ENCODE results near the gene SETBP1. TPM values are rescaled to one million over a fixed set of nuclear protein-coding genes. Genes with fewer than 3 reads are reported as not detected.
A peak's percentile ranks its signal among the peaks of the same experiment; 100 is the strongest.

Gene SETBP1
- polyA plus RNA-seq, 4 donors = 30.6 to 51.3 (median 32.5) TPM

GRCh38 chr18:44811572-44812125, 131.0 kb downstream of the SETBP1 start:
- DNase-seq (ENCODE audit: low read depth in 4 of 4, low spot score in 3 of 4) = no peak

- no peak for DNase-seq (ENCODE audit: low read depth in 4 of 4, low spot score in 3 of 4)
These were observed 131.7 kb downstream of the SETBP1 start for GRCh38 chr18:44812426-44812825.

GRCh38 chr18:44813586-44813985, 132.9 kb downstream of the SETBP1 start:
- DNase-seq (ENCODE audit: low read depth in 4 of 4, low spot score in 3 of 4) = no peak

- no peak for DNase-seq (ENCODE audit: low read depth in 4 of 4, low spot score in 3 of 4)
These were observed 134.4 kb downstream of the SETBP1 start for GRCh38 chr18:44815108-44815507.

GRCh38 chr18:44816050-44816449, 135.4 kb downstream of the SETBP1 start:
- no peak for DNase-seq (ENCODE audit: low read depth in 4 of 4, low spot score in 3 of 4)

- no peak for DNase-seq (ENCODE audit: low read depth in 4 of 4, low spot score in 3 of 4)
These were observed 135.8 kb downstream of the SETBP1 start for GRCh38 chr18:44816477-44816876.

- DNase-seq (ENCODE audit: low read depth in 4 of 4, low spot score in 3 of 4) = no peak
These were observed 137.3 kb downstream of the SETBP1 start for GRCh38 chr18:44817831-44818473.

GRCh38 chr18:44818668-44819403, 138.1 kb downstream of the SETBP1 start:
- DNase-seq (ENCODE audit: low read depth in 4 of 4, low spot score in 3 of 4) = no peak

- no peak for DNase-seq (ENCODE audit: low read depth in 4 of 4, low spot score in 3 of 4)
These were observed 139.3 kb downstream of the SETBP1 start for GRCh38 chr18:44819944-44820510.

GRCh38 chr18:44821924-44822323, 141.2 kb downstream of the SETBP1 start:
- no peak for DNase-seq (ENCODE audit: low read depth in 4 of 4, low spot score in 3 of 4)

- DNase-seq (ENCODE audit: low read depth in 4 of 4, low spot score in 3 of 4) = no peak
These were observed 142.6 kb downstream of the SETBP1 start for GRCh38 chr18:44823286-44823685.

- DNase-seq (ENCODE audit: low read depth in 4 of 4, low spot score in 3 of 4) = no peak
These were observed 143.1 kb downstream of the SETBP1 start for GRCh38 chr18:44823782-44824181.

- no peak for DNase-seq (ENCODE audit: low read depth in 4 of 4, low spot score in 3 of 4)
These were observed 144.2 kb downstream of the SETBP1 start for GRCh38 chr18:44824884-44825283.

GRCh38 chr18:44826418-44827259, 146.0 kb downstream of the SETBP1 start:
- DNase-seq (ENCODE audit: low read depth in 4 of 4, low spot score in 3 of 4) = peak; percentile 70 to 80 (median 75)

GRCh38 chr18:44828080-44828479, 147.4 kb downstream of the SETBP1 start:
- DNase-seq (ENCODE audit: low read depth in 4 of 4, low spot score in 3 of 4) = no peak

GRCh38 chr18:44830581-44830980, 149.9 kb downstream of the SETBP1 start:
- no peak for DNase-seq (ENCODE audit: low read depth in 4 of 4, low spot score in 3 of 4)

- DNase-seq (ENCODE audit: low read depth in 4 of 4, low spot score in 3 of 4) = no peak
These were observed 153.1 kb downstream of the SETBP1 start for GRCh38 chr18:44833786-44834185.

GRCh38 chr18:44834867-44835469, 154.3 kb downstream of the SETBP1 start:
- DNase-seq (ENCODE audit: low read depth in 4 of 4, low spot score in 3 of 4) = no peak

- DNase-seq (ENCODE audit: low read depth in 4 of 4, low spot score in 3 of 4) = no peak
These were observed 155.0 kb downstream of the SETBP1 start for GRCh38 chr18:44835703-44836102.

- no peak for DNase-seq (ENCODE audit: low read depth in 4 of 4, low spot score in 3 of 4)
These were observed 155.6 kb downstream of the SETBP1 start for GRCh38 chr18:44836263-44836662.

Data from left renal pelvis (tissue), 4 donors.